Mesenchymal stem cell (in vitro differentiated cells and primary cell): ENCODE results near the gene KDM5B.

Experiments used
- DNase-seq: peaks from one replicate; pipeline ENCODE4 v3.0.0-alpha.2; 2013
- H2AFZ ChIP-seq: one replicate; pipeline ENCODE4 v1.6.1; 2013; ENCODE audit warnings: low read depth, mild to moderate bottlenecking, control low read depth, inconsistent platforms, low read length, moderate library complexity
- H2AK5ac ChIP-seq: 2 replicates; pipeline ENCODE4 v1.6.1; 2013; ENCODE audit warnings: low read length, moderate library complexity, mild to moderate bottlenecking, inconsistent platforms; ENCODE audit not compliant: severe bottlenecking
- H2BK120ac ChIP-seq: one replicate; pipeline ENCODE4 v1.6.1; 2013; ENCODE audit warnings: low read depth, mild to moderate bottlenecking, inconsistent platforms, low read length, moderate library complexity
- H2BK12ac ChIP-seq, 2 experiments: one replicate each; pipeline ENCODE4 v1.6.1; 2013; ENCODE audit warnings: inconsistent platforms in 2 of 2, low read length in 2 of 2, mild to moderate bottlenecking in 2 of 2, moderate library complexity in 2 of 2, control low read depth in 1 of 2
- H2BK15ac ChIP-seq: one replicate; pipeline ENCODE4 v1.6.1; 2013; ENCODE audit warnings: mild to moderate bottlenecking, low read depth, inconsistent platforms; ENCODE audit not compliant: poor library complexity, severe bottlenecking
- H2BK5ac ChIP-seq: 2 replicates; pipeline ENCODE4 v1.6.1; 2013; ENCODE audit warnings: low read depth, mild to moderate bottlenecking, low read length, control low read depth, inconsistent platforms; ENCODE audit not compliant: poor library complexity, severe bottlenecking
- H3K14ac ChIP-seq, 2 experiments: one replicate each; pipeline ENCODE4 v1.6.1; 2013; ENCODE audit warnings: inconsistent platforms in 2 of 2, low read length in 2 of 2, control low read depth in 1 of 2, mild to moderate bottlenecking in 1 of 2, moderate library complexity in 1 of 2
- H3K18ac ChIP-seq, 2 experiments: one replicate each; pipeline ENCODE4 v1.6.1; 2013; ENCODE audit warnings: inconsistent platforms in 2 of 2, low read length in 2 of 2, control low read depth in 1 of 2, low read depth in 1 of 2, mild to moderate bottlenecking in 1 of 2
- H3K23ac ChIP-seq, 2 experiments: one replicate each; pipeline ENCODE4 v1.6.1; 2013; ENCODE audit warnings: inconsistent platforms in 2 of 2, low read length in 2 of 2, mild to moderate bottlenecking in 2 of 2, moderate library complexity in 2 of 2, control low read depth in 1 of 2
- H3K27ac ChIP-seq: 2 replicates; pipeline ENCODE4 v1.5.1; 2013; ENCODE audit warnings: mild to moderate bottlenecking, moderate library complexity, low read length, control low read depth, inconsistent platforms; ENCODE audit not compliant: poor library complexity, severe bottlenecking
- H3K27me3 ChIP-seq, 2 experiments: 2 replicates each; pipeline versions ENCODE4 v1.6.1 to v1.7.0; 2013; ENCODE audit warnings: low read length in 2 of 2, mild to moderate bottlenecking in 2 of 2, moderate library complexity in 2 of 2, control low read depth in 1 of 2, inconsistent platforms in 1 of 2; ENCODE audit not compliant: control insufficient read depth in 1 of 2, insufficient read depth in 1 of 2
- H3K36me3 ChIP-seq, 2 experiments: 2 replicates each; pipeline versions ENCODE4 v1.6.1 to v1.7.0; 2013; ENCODE audit warnings: low read length in 2 of 2, control low read depth in 1 of 2, inconsistent platforms in 1 of 2, low read depth in 1 of 2, mild to moderate bottlenecking in 1 of 2; ENCODE audit not compliant: insufficient read depth in 2 of 2, control insufficient read depth in 1 of 2
- H3K4ac ChIP-seq, 2 experiments: one replicate each; pipeline ENCODE4 v1.6.1; 2013; ENCODE audit warnings: inconsistent platforms in 2 of 2, low read length in 2 of 2, mild to moderate bottlenecking in 2 of 2, moderate library complexity in 2 of 2, control low read depth in 1 of 2, low read depth in 1 of 2
- H3K4me1 ChIP-seq: 2 replicates; pipeline ENCODE4 v1.6.1; 2013; ENCODE audit warnings: low read depth, low read length, control low read depth; ENCODE audit not compliant: control insufficient read depth, insufficient read depth
- H3K4me2 ChIP-seq: 2 replicates; pipeline ENCODE4 v1.6.1; 2013; ENCODE audit warnings: low read length, mild to moderate bottlenecking, inconsistent platforms; ENCODE audit not compliant: poor library complexity, severe bottlenecking
- H3K4me3 ChIP-seq, 2 experiments: 2 replicates each; pipeline versions ENCODE4 v1.5.1 to v1.7.0; 2013; ENCODE audit warnings: low read length in 2 of 2, mild to moderate bottlenecking in 2 of 2, control low read depth in 1 of 2, low read depth in 1 of 2; ENCODE audit not compliant: insufficient read depth in 1 of 2
- H3K79me1 ChIP-seq: replicated peaks from 2 replicates; pipeline ENCODE4 v1.6.1; 2013; ENCODE audit warnings: mild to moderate bottlenecking, control low read depth, low read length, inconsistent platforms; ENCODE audit not compliant: poor library complexity, severe bottlenecking
- H3K9ac ChIP-seq: 2 replicates; pipeline ENCODE4 v1.7.0; 2013; ENCODE audit warnings: mild to moderate bottlenecking, low read length, moderate library complexity
- H3K9me3 ChIP-seq: 2 replicates; pipeline ENCODE4 v1.7.0; 2013; ENCODE audit warnings: mild to moderate bottlenecking, low read length; ENCODE audit not compliant: control insufficient read depth
- H4K8ac ChIP-seq: one replicate; pipeline ENCODE4 v1.6.1; 2013; ENCODE audit warnings: inconsistent platforms, mild to moderate bottlenecking, low read length, moderate library complexity
- H4K91ac ChIP-seq: one replicate; pipeline ENCODE4 v1.6.1; 2013; ENCODE audit warnings: mild to moderate bottlenecking, low read length, inconsistent platforms
- WGBS: methylation state at CpG from one replicate; pipeline ENCODE4 v1.1.7; 2013; ENCODE audit warnings: mixed read lengths; 5-methylcytosine and 5-hydroxymethylcytosine counted together

Gene KDM5B

DNA sequence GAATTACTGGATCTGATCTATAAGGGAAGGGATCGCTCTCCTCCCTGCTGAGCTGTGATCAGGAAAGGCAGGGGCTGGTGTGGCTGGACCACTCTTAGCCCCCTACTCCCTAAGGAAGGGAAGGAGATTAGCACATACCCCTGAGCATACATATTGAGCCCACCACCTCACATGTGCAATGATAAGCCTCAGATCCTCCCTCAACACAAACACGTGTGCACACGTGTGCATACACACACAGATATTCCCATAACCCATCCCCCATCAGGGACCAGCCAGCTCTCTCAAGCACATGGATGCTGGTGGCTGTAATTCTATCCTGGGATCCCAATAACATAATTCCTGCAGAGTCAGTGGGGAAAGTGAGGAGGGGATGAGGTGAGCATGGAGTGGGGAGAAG lies 119.1 kb downstream of the KDM5B start:
- no peak overlapping the region for H2AFZ ChIP-seq
- H4K8ac ChIP-seq, result no peak overlapping the region
- no peaks in the 10 kb centered on the region for H3K36me3 ChIP-seq
- no peak overlapping the region for H3K4ac ChIP-seq
- H2BK120ac ChIP-seq, result no peak overlapping the region
- DNase-seq, result no peak
- H3K27ac ChIP-seq, result no peak overlapping the region
- no peaks in the 10 kb centered on the region for H3K9me3 ChIP-seq
- no peak overlapping the region for H2AK5ac ChIP-seq
- H3K23ac ChIP-seq, result no peak overlapping the region
- no peak overlapping the region for H3K14ac ChIP-seq
- H3K4me2 ChIP-seq, result no peak overlapping the region
- 80% methylated on average over 3 of the region's 3 CpGs for WGBS
- no peak overlapping the region for H3K9ac ChIP-seq
- no peak overlapping the region for H3K4me3 ChIP-seq
- no peak overlapping the region for H2BK15ac ChIP-seq
- peaks cover 5% of the 10 kb centered on the region for H3K4me1 ChIP-seq
- H2BK12ac ChIP-seq, result no peak overlapping the region
- H4K91ac ChIP-seq, result no peak overlapping the region
- peaks cover 69 to 84% of the 10 kb centered on the region in 2 experiments for H3K27me3 ChIP-seq
- H2BK5ac ChIP-seq, result no peak overlapping the region
- no peaks in the 10 kb centered on the region for H3K79me1 ChIP-seq
- H3K18ac ChIP-seq, result no peak overlapping the region

DNA sequence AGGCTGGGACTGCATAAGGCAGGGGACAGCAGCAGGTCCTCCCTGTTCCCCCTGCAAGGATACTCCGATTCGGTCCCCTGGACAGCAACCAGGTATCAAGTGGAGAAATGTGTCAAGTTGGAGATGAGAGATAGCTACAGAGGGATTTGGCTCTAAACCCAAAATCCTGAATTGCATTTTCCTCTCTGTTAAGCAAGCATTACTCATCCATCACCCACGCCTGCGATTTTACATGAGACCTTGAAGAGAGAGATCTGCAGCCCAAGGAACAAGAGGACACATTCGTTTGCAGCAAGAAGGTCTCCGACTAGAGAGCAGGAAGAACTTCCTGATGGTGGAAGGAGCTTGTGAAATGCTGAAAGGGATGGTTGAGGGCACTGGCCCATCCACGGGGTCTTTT lies 119.8 kb downstream of the KDM5B start:
- Histone ChIP-seq H2AFZ (no peak overlapping the region), H3K14ac (no peak overlapping the region), H3K79me1 (no peaks in the 10 kb centered on the region), H3K4me1 (peaks cover 5% of the 10 kb centered on the region), H3K4ac (no peak overlapping the region), H3K9me3 (no peaks in the 10 kb centered on the region), H2AK5ac (no peak overlapping the region), H3K23ac (no peak overlapping the region), H3K4me2 (no peak overlapping the region), H3K9ac (no peak overlapping the region), H2BK12ac (no peak overlapping the region), H2BK120ac (no peak overlapping the region), H2BK5ac (no peak overlapping the region), H2BK15ac (no peak overlapping the region), H3K4me3 (no peak overlapping the region), H3K27ac (no peak overlapping the region), H4K8ac (no peak overlapping the region), H3K27me3 (peaks cover 63 to 85% of the 10 kb centered on the region in 2 experiments), H4K91ac (no peak overlapping the region), H3K36me3 (no peaks in the 10 kb centered on the region), H3K18ac (no peak overlapping the region)
- 82% methylated on average over 5 of the region's 7 CpGs for WGBS
- no peak for DNase-seq

DNA sequence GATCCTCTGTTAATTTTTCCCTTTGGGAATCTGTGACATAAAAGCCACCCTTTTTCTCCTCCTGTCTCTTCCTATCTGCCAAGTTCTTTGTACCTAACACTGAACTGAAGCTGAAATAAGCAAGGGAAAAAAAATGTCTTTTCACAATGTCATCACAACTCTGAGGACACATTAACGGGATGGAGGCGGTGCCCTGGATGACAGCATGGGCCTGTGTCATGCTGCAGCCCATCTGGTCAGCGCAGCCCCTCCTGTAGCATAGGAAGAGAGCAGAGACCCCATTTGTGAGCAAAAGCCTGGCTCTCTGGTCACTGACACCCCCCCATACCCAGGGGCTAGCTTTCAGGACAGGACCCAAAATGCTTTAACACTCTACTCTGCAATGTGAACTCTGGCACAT lies 120.4 kb downstream of the KDM5B start:
- H3K4me2 ChIP-seq, result no peak overlapping the region
- no peak overlapping the region for H2BK5ac ChIP-seq
- WGBS, result 85% methylated on average over 3 of the region's 3 CpGs
- peaks cover 63 to 91% of the 10 kb centered on the region in 2 experiments for H3K27me3 ChIP-seq
- H3K9me3 ChIP-seq, result no peaks in the 10 kb centered on the region
- H3K4me1 ChIP-seq, result peaks cover 5% of the 10 kb centered on the region
- no peak overlapping the region for H2AK5ac ChIP-seq
- H3K4ac ChIP-seq, result no peak overlapping the region
- no peak overlapping the region for H3K9ac ChIP-seq
- H4K8ac ChIP-seq, result no peak overlapping the region
- H3K36me3 ChIP-seq, result no peaks in the 10 kb centered on the region
- H2BK12ac ChIP-seq, result no peak overlapping the region
- no peak for DNase-seq
- no peak overlapping the region for H2AFZ ChIP-seq
- no peak overlapping the region for H3K27ac ChIP-seq
- H3K14ac ChIP-seq, result no peak overlapping the region
- H3K79me1 ChIP-seq, result no peaks in the 10 kb centered on the region
- H2BK120ac ChIP-seq, result no peak overlapping the region
- no peak overlapping the region for H3K18ac ChIP-seq
- no peak overlapping the region for H3K4me3 ChIP-seq
- no peak overlapping the region for H3K23ac ChIP-seq
- H4K91ac ChIP-seq, result no peak overlapping the region
- no peak overlapping the region for H2BK15ac ChIP-seq

DNA sequence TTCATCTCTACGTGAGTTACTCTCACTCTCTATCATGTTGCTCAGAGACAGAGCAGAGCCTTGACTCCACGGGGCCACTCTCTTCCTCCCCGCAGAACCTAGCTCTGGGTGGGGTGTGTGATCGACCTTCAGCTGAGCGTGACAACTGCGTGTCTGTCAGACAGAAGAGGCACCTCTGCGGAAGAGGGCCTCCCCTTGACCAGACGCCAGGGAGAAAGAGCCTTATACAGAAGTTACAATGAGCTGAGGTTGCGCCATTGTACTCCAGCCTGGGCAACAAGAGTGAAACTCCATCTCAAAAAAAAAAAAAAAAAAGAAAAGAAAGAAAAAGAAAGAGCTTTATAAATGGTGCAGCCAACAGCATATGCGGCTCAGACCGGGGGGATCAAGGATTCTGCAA lies 120.9 kb downstream of the KDM5B start:
- Histone ChIP-seq H3K14ac (no peak overlapping the region), H3K9me3 (no peaks in the 10 kb centered on the region), H2AK5ac (no peak overlapping the region), H3K18ac (no peak overlapping the region), H3K4me3 (no peak overlapping the region), H3K23ac (no peak overlapping the region), H3K27ac (no peak overlapping the region), H3K4me1 (peaks cover 5% of the 10 kb centered on the region), H2BK12ac (no peak overlapping the region), H2BK120ac (no peak overlapping the region), H4K8ac (no peak overlapping the region), H2BK15ac (no peak overlapping the region), H3K4me2 (no peak overlapping the region), H4K91ac (no peak overlapping the region), H3K9ac (no peak overlapping the region), H2BK5ac (no peak overlapping the region), H3K27me3 (peaks cover 68 to 93% of the 10 kb centered on the region in 2 experiments), H2AFZ (no peak overlapping the region), H3K4ac (no peak overlapping the region), H3K79me1 (no peaks in the 10 kb centered on the region), H3K36me3 (no peaks in the 10 kb centered on the region)
- 75% methylated on average over 10 of the region's 11 CpGs for WGBS
- no peak for DNase-seq
